GM20000 (cell line): Measurements from ENCODE around the gene SRPK2.

Experiments
- DNase-seq: peaks from one replicate; pipeline ENCODE4 v3.0.0; 2012; ENCODE audit warnings: low spot score
- TF ChIP-seq, protein P1 (sequence below): IDR thresholded peaks from 2 replicates; pipeline ENCODE4 v1.5.1; 2012; ENCODE audit warnings: mild to moderate bottlenecking, control low read depth; ENCODE audit errors: extremely low read depth, missing control alignments

The SRPK2 gene

DNA sequence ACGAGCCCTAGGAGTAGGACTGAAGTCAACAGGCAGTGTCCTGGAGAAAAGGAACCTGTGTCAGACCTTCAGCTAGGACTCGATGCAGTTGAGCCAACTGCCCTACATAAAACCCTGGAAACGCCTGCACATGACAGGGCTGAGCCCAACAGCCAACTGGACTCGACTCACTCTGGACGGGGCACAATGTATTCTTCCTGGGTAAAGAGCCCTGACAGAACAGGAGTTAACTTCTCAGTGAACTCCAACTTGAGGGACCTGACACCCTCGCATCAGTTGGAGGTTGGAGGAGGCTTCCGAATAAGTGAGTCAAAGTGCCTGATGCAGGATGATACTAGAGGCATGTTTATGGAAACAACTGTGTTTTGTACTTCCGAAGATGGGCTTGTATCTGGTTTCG lies 281.3 kb downstream of the SRPK2 start:
- DNase-seq: no peak
- TF ChIP-seq, protein P1, sequence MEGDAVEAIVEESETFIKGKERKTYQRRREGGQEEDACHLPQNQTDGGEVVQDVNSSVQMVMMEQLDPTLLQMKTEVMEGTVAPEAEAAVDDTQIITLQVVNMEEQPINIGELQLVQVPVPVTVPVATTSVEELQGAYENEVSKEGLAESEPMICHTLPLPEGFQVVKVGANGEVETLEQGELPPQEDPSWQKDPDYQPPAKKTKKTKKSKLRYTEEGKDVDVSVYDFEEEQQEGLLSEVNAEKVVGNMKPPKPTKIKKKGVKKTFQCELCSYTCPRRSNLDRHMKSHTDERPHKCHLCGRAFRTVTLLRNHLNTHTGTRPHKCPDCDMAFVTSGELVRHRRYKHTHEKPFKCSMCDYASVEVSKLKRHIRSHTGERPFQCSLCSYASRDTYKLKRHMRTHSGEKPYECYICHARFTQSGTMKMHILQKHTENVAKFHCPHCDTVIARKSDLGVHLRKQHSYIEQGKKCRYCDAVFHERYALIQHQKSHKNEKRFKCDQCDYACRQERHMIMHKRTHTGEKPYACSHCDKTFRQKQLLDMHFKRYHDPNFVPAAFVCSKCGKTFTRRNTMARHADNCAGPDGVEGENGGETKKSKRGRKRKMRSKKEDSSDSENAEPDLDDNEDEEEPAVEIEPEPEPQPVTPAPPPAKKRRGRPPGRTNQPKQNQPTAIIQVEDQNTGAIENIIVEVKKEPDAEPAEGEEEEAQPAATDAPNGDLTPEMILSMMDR: no peak

DNA sequence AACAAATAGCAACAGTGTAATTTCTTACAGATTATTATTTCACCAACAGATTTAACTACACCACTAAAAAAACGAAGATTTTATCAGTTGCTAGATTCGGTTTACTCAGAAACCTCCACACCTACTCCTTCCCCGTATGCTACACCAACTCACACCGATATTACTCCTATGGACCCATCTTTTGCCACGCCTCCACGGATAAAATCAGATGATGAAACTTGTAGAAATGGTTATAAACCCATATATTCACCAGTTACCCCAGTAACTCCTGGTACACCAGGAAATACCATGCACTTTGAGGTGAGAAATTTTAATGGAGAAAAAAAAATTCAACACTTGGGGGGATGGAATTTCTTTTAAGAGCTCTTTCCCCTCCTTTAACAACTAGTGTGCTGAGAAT lies 282.2 kb downstream of the SRPK2 start:
- TF ChIP-seq, protein P1: no peak
- DNase-seq: no peak

- TF ChIP-seq, protein P1: no peak
- no peak for DNase-seq
These were observed 283.1 kb downstream of the SRPK2 start for GRCh38 chr7:105105579-105105978.

- DNase-seq: no peak
- TF ChIP-seq, protein P1: no peak
These were observed 286.0 kb downstream of the SRPK2 start for GRCh38 chr7:105102557-105103352.

DNA sequence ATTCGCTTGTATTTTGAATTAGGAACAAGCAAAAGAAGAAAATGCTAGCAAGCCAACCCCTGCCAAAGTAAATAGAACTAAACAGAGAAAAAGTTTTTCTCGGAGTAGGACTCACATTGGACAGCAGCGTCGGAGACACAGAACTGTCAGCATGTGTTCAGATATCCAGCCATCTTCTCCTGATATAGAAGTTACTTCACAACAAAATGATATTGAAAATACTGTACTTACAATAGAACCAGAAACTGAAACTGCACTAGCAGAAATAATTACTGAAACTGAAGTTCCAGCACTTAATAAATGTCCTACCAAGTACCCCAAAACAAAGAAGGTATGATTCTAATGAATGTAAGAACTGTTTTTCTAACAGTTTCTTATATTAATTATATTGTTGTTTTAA lies 286.9 kb downstream of the SRPK2 start:
- DNase-seq: no peak
- TF ChIP-seq, protein P1: no peak

- peak; percentile 13 for DNase-seq
- TF ChIP-seq, protein P1: no peak
These were observed 289.7 kb downstream of the SRPK2 start for GRCh38 chr7:105098863-105099515.

- TF ChIP-seq, protein P1: no peak
- no peak for DNase-seq
These were observed 291.1 kb downstream of the SRPK2 start for GRCh38 chr7:105097619-105098018.
